ENCODE measurements around the gene SMAD7. TPM values are rescaled to one million over a fixed set of nuclear protein-coding genes. Genes with fewer than 3 reads are reported as not detected.

SMAD7 gene
- total RNA-seq, 1 experiment from 2014 or later: 78.3 TPM

GRCh38 chr18:48939205-48940097 is 11.3 kb downstream of the SMAD7 start:
- Histone ChIP-seq H3K27me3 (ENCODE audit: control insufficient read depth, insufficient read depth, low read length) (no peaks in the 10 kb centered on the region), H3K4me3 (ENCODE audit: insufficient read depth, low read depth, low read length) (no peak overlapping the region), H3K36me3 (replicated peaks; ENCODE audit: control insufficient read depth, insufficient read depth, low read length) (peaks cover 15% of the 10 kb centered on the region)
- peak; percentile 86 for DNase-seq

GRCh38 chr18:48938827-48939204 is 11.9 kb downstream of the SMAD7 start:
- no peak overlapping the region for H3K4me3 ChIP-seq (ENCODE audit: insufficient read depth, low read depth, low read length)
- peaks cover 15% of the 10 kb centered on the region for H3K36me3 ChIP-seq (replicated peaks; ENCODE audit: control insufficient read depth, insufficient read depth, low read length)
- DNase-seq: no peak

GRCh38 chr18:48937869-48938750 is 12.7 kb downstream of the SMAD7 start:
- peaks cover 13% of the 10 kb centered on the region for H3K36me3 ChIP-seq (replicated peaks; ENCODE audit: control insufficient read depth, insufficient read depth, low read length)
- H3K4me3 ChIP-seq (ENCODE audit: insufficient read depth, low read depth, low read length): no peak overlapping the region
- no peak for DNase-seq
- no peaks in the 10 kb centered on the region for H3K27me3 ChIP-seq (ENCODE audit: control insufficient read depth, insufficient read depth, low read length)

More at GRCh38 chr18:48938827-48939204, 11.9 kb downstream of the SMAD7 start:
- no peaks in the 10 kb centered on the region for H3K27me3 ChIP-seq (ENCODE audit: control insufficient read depth, insufficient read depth, low read length)

GRCh38 chr18:48935433-48935774 is 15.4 kb downstream of the SMAD7 start:
- no peak for DNase-seq
- no peaks in the 10 kb centered on the region for H3K27me3 ChIP-seq (ENCODE audit: control insufficient read depth, insufficient read depth, low read length)
- H3K4me3 ChIP-seq (ENCODE audit: insufficient read depth, low read depth, low read length): no peak overlapping the region
- peaks cover 10% of the 10 kb centered on the region for H3K36me3 ChIP-seq (replicated peaks; ENCODE audit: control insufficient read depth, insufficient read depth, low read length)

GRCh38 chr18:48934723-48935432 is 15.9 kb downstream of the SMAD7 start:
- H3K36me3 ChIP-seq (replicated peaks; ENCODE audit: control insufficient read depth, insufficient read depth, low read length): peaks cover 9% of the 10 kb centered on the region
- no peak overlapping the region for H3K4me3 ChIP-seq (ENCODE audit: insufficient read depth, low read depth, low read length)
- DNase-seq: no peak
- H3K27me3 ChIP-seq (ENCODE audit: control insufficient read depth, insufficient read depth, low read length): no peaks in the 10 kb centered on the region

- Histone ChIP-seq H3K36me3 (replicated peaks; ENCODE audit: control insufficient read depth, insufficient read depth, low read length) (peaks cover 11% of the 10 kb centered on the region), H3K27me3 (ENCODE audit: control insufficient read depth, insufficient read depth, low read length) (no peaks in the 10 kb centered on the region), H3K4me3 (ENCODE audit: insufficient read depth, low read depth, low read length) (no peak overlapping the region)
- no peak for DNase-seq
Measured at GRCh38 chr18:48934415-48934722, 16.4 kb downstream of the SMAD7 start.

- Histone ChIP-seq H3K27me3 (ENCODE audit: control insufficient read depth, insufficient read depth, low read length) (no peaks in the 10 kb centered on the region), H3K4me3 (ENCODE audit: insufficient read depth, low read depth, low read length) (no peak overlapping the region), H3K36me3 (replicated peaks; ENCODE audit: control insufficient read depth, insufficient read depth, low read length) (peaks cover 11% of the 10 kb centered on the region)
- no peak for DNase-seq
Measured at GRCh38 chr18:48933578-48934414, 17.0 kb downstream of the SMAD7 start.

- peaks cover 7% of the 10 kb centered on the region for H3K36me3 ChIP-seq (replicated peaks; ENCODE audit: control insufficient read depth, insufficient read depth, low read length)
- H3K27me3 ChIP-seq (ENCODE audit: control insufficient read depth, insufficient read depth, low read length): no peaks in the 10 kb centered on the region
- no peak overlapping the region for H3K4me3 ChIP-seq (ENCODE audit: insufficient read depth, low read depth, low read length)
- no peak for DNase-seq
Measured at GRCh38 chr18:48932822-48933510, 17.8 kb downstream of the SMAD7 start.

- H3K4me3 ChIP-seq (ENCODE audit: insufficient read depth, low read depth, low read length): no peak overlapping the region
- H3K36me3 ChIP-seq (replicated peaks; ENCODE audit: control insufficient read depth, insufficient read depth, low read length): peaks cover 7% of the 10 kb centered on the region
- DNase-seq: no peak
- H3K27me3 ChIP-seq (ENCODE audit: control insufficient read depth, insufficient read depth, low read length): no peaks in the 10 kb centered on the region
Measured at GRCh38 chr18:48932462-48932818, 18.3 kb downstream of the SMAD7 start.

- Histone ChIP-seq H3K4me3 (ENCODE audit: insufficient read depth, low read depth, low read length) (no peak overlapping the region), H3K36me3 (replicated peaks; ENCODE audit: control insufficient read depth, insufficient read depth, low read length) (peaks cover 7% of the 10 kb centered on the region), H3K27me3 (ENCODE audit: control insufficient read depth, insufficient read depth, low read length) (no peaks in the 10 kb centered on the region)
- DNase-seq: no peak
Measured at GRCh38 chr18:48931680-48932461, 18.9 kb downstream of the SMAD7 start.

GRCh38 chr18:48930926-48931325 is 19.8 kb downstream of the SMAD7 start:
- peaks cover 7% of the 10 kb centered on the region for H3K36me3 ChIP-seq (replicated peaks; ENCODE audit: control insufficient read depth, insufficient read depth, low read length)
- no peaks in the 10 kb centered on the region for H3K27me3 ChIP-seq (ENCODE audit: control insufficient read depth, insufficient read depth, low read length)
- H3K4me3 ChIP-seq (ENCODE audit: insufficient read depth, low read depth, low read length): no peak overlapping the region
- no peak for DNase-seq

GRCh38 chr18:48929941-48930713 is 20.6 kb downstream of the SMAD7 start:
- Histone ChIP-seq H3K36me3 (replicated peaks; ENCODE audit: control insufficient read depth, insufficient read depth, low read length) (peaks cover 5% of the 10 kb centered on the region), H3K27me3 (ENCODE audit: control insufficient read depth, insufficient read depth, low read length) (no peaks in the 10 kb centered on the region), H3K4me3 (ENCODE audit: insufficient read depth, low read depth, low read length) (no peak overlapping the region)
- DNase-seq: peak; percentile 85

Measured in H7 (cell line).